ENCODE results near the gene SELL. TPM values are rescaled to one million over a fixed set of nuclear protein-coding genes. Genes with fewer than 3 reads are reported as not detected.
A peak's percentile ranks its signal among the peaks of the same experiment; 100 is the strongest.
"Not testable (repeated sequence)": the region's sequence is repeated elsewhere in the genome, so short reads cannot be mapped to it uniquely, and the experiment has no call there.

SELL gene
- 339 TPM for total RNA-seq

GRCh38 chr1:169711469-169712308 is at the start of gene SELL:
TSS of gene SELL (minus strand) at chr1:169711620. CDS start at chr1:169711498, 122 bp downstream.
- peak; percentile 52 to 93 (median 83) for DNase-seq (ENCODE audit: low read depth in 2 of 3, low spot score in 2 of 3)

GRCh38 chr1:169759038-169759437 is 47.6 kb upstream of the SELL start:
- DNase-seq (ENCODE audit: low read depth in 2 of 3, low spot score in 2 of 3): no peak

GRCh38 chr1:169753549-169753948 is 42.1 kb upstream of the SELL start:
- no peak for DNase-seq (ENCODE audit: low read depth in 2 of 3, low spot score in 2 of 3)

GRCh38 chr1:169750041-169750440 is 38.6 kb upstream of the SELL start:
- no peak for DNase-seq (ENCODE audit: low read depth in 2 of 3, low spot score in 2 of 3)

- DNase-seq (ENCODE audit: low read depth in 2 of 3, low spot score in 2 of 3): no peak
These were observed 35.1 kb upstream of the SELL start for GRCh38 chr1:169746550-169746949.

- no peak for DNase-seq (ENCODE audit: low read depth in 2 of 3, low spot score in 2 of 3)
These were observed 33.8 kb upstream of the SELL start for GRCh38 chr1:169745015-169745861.

GRCh38 chr1:169741666-169742394 is 30.4 kb upstream of the SELL start:
- DNase-seq (ENCODE audit: low read depth in 2 of 3, low spot score in 2 of 3): no peak

GRCh38 chr1:169739980-169740379 is 28.6 kb upstream of the SELL start:
- DNase-seq (ENCODE audit: low read depth in 2 of 3, low spot score in 2 of 3): no peak

- DNase-seq (ENCODE audit: low read depth in 2 of 3, low spot score in 2 of 3): no peak
These were observed 22.5 kb upstream of the SELL start, which contains the start of gene SELE for GRCh38 chr1:169733924-169734323. TSS of gene SELE (minus strand) at chr1:169734079. CDS start at chr1:169733612, 467 bp downstream.

- no peak for DNase-seq (ENCODE audit: low read depth in 2 of 3, low spot score in 2 of 3)
These were observed 20.0 kb upstream of the SELL start for GRCh38 chr1:169731446-169731845.

GRCh38 chr1:169729991-169730390 is 18.6 kb upstream of the SELL start:
- no peak for DNase-seq (ENCODE audit: low read depth in 2 of 3, low spot score in 2 of 3)

- no peak for DNase-seq (ENCODE audit: low read depth in 2 of 3, low spot score in 2 of 3)
These were observed 15.9 kb upstream of the SELL start for GRCh38 chr1:169727307-169727706.

GRCh38 chr1:169726851-169727250 is 15.4 kb upstream of the SELL start:
- no peak for DNase-seq (ENCODE audit: low read depth in 2 of 3, low spot score in 2 of 3)

- DNase-seq (ENCODE audit: low read depth in 2 of 3, low spot score in 2 of 3): no peak
These were observed 14.5 kb upstream of the SELL start for GRCh38 chr1:169725930-169726329.

- no peak for DNase-seq (ENCODE audit: low read depth in 2 of 3, low spot score in 2 of 3)
These were observed 12.7 kb upstream of the SELL start for GRCh38 chr1:169724168-169724567.

GRCh38 chr1:169723763-169724162 is 12.3 kb upstream of the SELL start:
- no peak for DNase-seq (ENCODE audit: low read depth in 2 of 3, low spot score in 2 of 3)

- no peak for DNase-seq (ENCODE audit: low read depth in 2 of 3, low spot score in 2 of 3)
These were observed 11.4 kb upstream of the SELL start for GRCh38 chr1:169722779-169723178.

GRCh38 chr1:169715100-169715499 is 3.7 kb upstream of the SELL start:
- DNase-seq (ENCODE audit: low read depth in 2 of 3, low spot score in 2 of 3): not testable (repeated sequence)

- not testable (repeated sequence) for DNase-seq (ENCODE audit: low read depth in 2 of 3, low spot score in 2 of 3)
These were observed 1.7 kb upstream of the SELL start for GRCh38 chr1:169713090-169713489.

- DNase-seq (ENCODE audit: low read depth in 2 of 3, low spot score in 2 of 3): no peak
These were observed 850 bp upstream of the SELL start for GRCh38 chr1:169712309-169712631.

GRCh38 chr1:169708647-169709046 is 2.8 kb downstream of the SELL start:
- DNase-seq (ENCODE audit: low read depth in 2 of 3, low spot score in 2 of 3): no peak

All from hematopoietic multipotent progenitor cell (in vitro differentiated cells).